H9 (cell line): ENCODE data around the gene TMIE. TPM values are rescaled to one million over a fixed set of nuclear protein-coding genes. Genes with fewer than 3 reads are reported as not detected.

Experiments used
- DNase-seq: peaks from one replicate; pipeline ENCODE4 v3.0.0-alpha.2; 2017
- H2AFZ ChIP-seq: one replicate; pipeline ENCODE4 v1.6.1; 2013; ENCODE audit warnings: mild to moderate bottlenecking, low read length, control low read depth, moderate library complexity
- H2AK5ac ChIP-seq: 2 replicates; pipeline ENCODE4 v1.6.1; 2013; ENCODE audit warnings: low read length, control low read depth, mixed read lengths; ENCODE audit not compliant: insufficient read length
- H2BK120ac ChIP-seq: one replicate; pipeline ENCODE4 v1.6.1; 2013; ENCODE audit warnings: low read depth, mild to moderate bottlenecking, low read length, control low read depth, inconsistent platforms; ENCODE audit not compliant: poor library complexity, severe bottlenecking
- H2BK12ac ChIP-seq: 2 replicates; pipeline ENCODE4 v1.6.1; 2013; ENCODE audit warnings: low read length, control low read depth, mixed read lengths, low read depth; ENCODE audit not compliant: insufficient read length
- H2BK15ac ChIP-seq: 2 replicates; pipeline ENCODE4 v1.6.1; 2013; ENCODE audit warnings: low read depth, low read length, control low read depth
- H2BK20ac ChIP-seq: one replicate; pipeline ENCODE4 v1.6.1; 2013; ENCODE audit warnings: low read depth, mild to moderate bottlenecking, low read length, control low read depth, inconsistent platforms; ENCODE audit not compliant: poor library complexity, severe bottlenecking
- H2BK5ac ChIP-seq: 2 replicates; pipeline ENCODE4 v1.6.1; 2013; ENCODE audit warnings: low read length, control low read depth, mixed read lengths; ENCODE audit not compliant: insufficient read length
- H3K14ac ChIP-seq: 2 replicates; pipeline ENCODE4 v1.6.1; 2013; ENCODE audit warnings: low read length, control low read depth; ENCODE audit not compliant: insufficient read depth
- H3K18ac ChIP-seq: 2 replicates; pipeline ENCODE4 v1.6.1; 2013; ENCODE audit warnings: low read depth, mild to moderate bottlenecking, mixed read lengths, low read length, control low read depth; ENCODE audit not compliant: insufficient read length
- H3K23ac ChIP-seq: 2 replicates; pipeline ENCODE4 v1.6.1; 2013; ENCODE audit warnings: low read length, control low read depth, mixed read lengths, low read depth; ENCODE audit not compliant: insufficient read length
- H3K23me2 ChIP-seq: 2 replicates; pipeline ENCODE4 v1.6.1; 2013; ENCODE audit warnings: low read depth, mild to moderate bottlenecking, mixed read lengths, low read length, control low read depth; ENCODE audit not compliant: insufficient read length, poor library complexity, severe bottlenecking
- H3K27ac ChIP-seq: 2 replicates; pipeline ENCODE4 v1.5.1; 2013; ENCODE audit warnings: low read length, control low read depth, mixed read lengths, low read depth; ENCODE audit not compliant: insufficient read length
- H3K27me3 ChIP-seq: 2 replicates; pipeline ENCODE4 v1.6.1; 2013; ENCODE audit warnings: low read length, control low read depth, inconsistent platforms; ENCODE audit not compliant: insufficient read depth
- H3K4ac ChIP-seq: 2 replicates; pipeline ENCODE4 v1.6.1; 2013; ENCODE audit warnings: low read depth, mild to moderate bottlenecking, control low read depth, inconsistent platforms, low read length, moderate library complexity
- H3K4me1 ChIP-seq: 2 replicates; pipeline ENCODE4 v1.6.1; 2013; ENCODE audit warnings: low read length, control low read depth, inconsistent platforms; ENCODE audit not compliant: insufficient read depth
- H3K4me2 ChIP-seq: 2 replicates; pipeline ENCODE4 v1.6.1; 2013; ENCODE audit warnings: low read length, control low read depth, mixed read lengths; ENCODE audit not compliant: insufficient read length, insufficient read depth
- H3K56ac ChIP-seq: 2 replicates; pipeline ENCODE4 v1.6.1; 2013; ENCODE audit warnings: low read depth, mild to moderate bottlenecking, mixed read lengths, low read length, control low read depth; ENCODE audit not compliant: insufficient read length
- H3K79me1 ChIP-seq: 2 replicates; pipeline ENCODE4 v1.6.1; 2013; ENCODE audit warnings: low read depth, mild to moderate bottlenecking, moderate library complexity, low read length, control low read depth, inconsistent platforms; ENCODE audit not compliant: insufficient read depth, poor library complexity, severe bottlenecking
- H3K79me2 ChIP-seq: 2 replicates; pipeline ENCODE4 v1.6.1; 2013; ENCODE audit warnings: low read length, control low read depth, inconsistent platforms; ENCODE audit not compliant: insufficient read depth
- H3K9ac ChIP-seq: 2 replicates; pipeline ENCODE4 v1.6.1; 2013; ENCODE audit warnings: low read length, control low read depth, mixed read lengths; ENCODE audit not compliant: insufficient read length; ENCODE audit errors: extremely low read depth
- H3K9me3 ChIP-seq: one replicate; pipeline ENCODE4 v1.6.1; 2013; ENCODE audit warnings: low read depth, low read length, inconsistent platforms; ENCODE audit not compliant: control insufficient read depth
- H3T11ph ChIP-seq: one replicate; pipeline ENCODE4 v1.6.1; 2013; ENCODE audit warnings: mild to moderate bottlenecking, low read length, control low read depth, inconsistent platforms
- H4K20me1 ChIP-seq: one replicate; pipeline ENCODE4 v1.6.1; 2013; ENCODE audit not compliant: control insufficient read depth, insufficient read length, insufficient read depth
- H4K5ac ChIP-seq: 2 replicates; pipeline ENCODE4 v1.6.1; 2013; ENCODE audit warnings: low read depth, mild to moderate bottlenecking, mixed read lengths, low read length, control low read depth; ENCODE audit not compliant: insufficient read length
- H4K8ac ChIP-seq: replicated peaks from 2 replicates; pipeline ENCODE4 v1.6.1; 2013; ENCODE audit warnings: low read length, control low read depth, mixed read lengths, low read depth; ENCODE audit not compliant: insufficient read length
- H4K91ac ChIP-seq: 2 replicates; pipeline ENCODE4 v1.6.1; 2013; ENCODE audit warnings: low read depth, mild to moderate bottlenecking, moderate library complexity, mixed read lengths, low read length, control low read depth; ENCODE audit not compliant: insufficient read length
- H3K27ac Mint-ChIP-seq, 3 experiments: 2 replicates in 2 of 3; 3 replicates in 1 of 3; pipeline ENCODE4 v1.8.0; 2020 to 2021; ENCODE audit warnings: mixed read lengths in 3 of 3, mild to moderate bottlenecking in 1 of 3, moderate library complexity in 1 of 3
- H3K27me3 Mint-ChIP-seq: 2 replicates; pipeline ENCODE4 v1.8.0; 2021; ENCODE audit warnings: low read depth, mild to moderate bottlenecking, moderate library complexity, mixed read lengths
- H3K36me3 Mint-ChIP-seq, 3 experiments: 2 replicates in 2 of 3; 3 replicates in 1 of 3; pipeline ENCODE4 v1.8.0; 2020 to 2021; ENCODE audit warnings: low read depth in 3 of 3, mixed read lengths in 3 of 3; ENCODE audit not compliant: insufficient read depth in 1 of 3
- H3K4me1 Mint-ChIP-seq, 2 experiments: 2 replicates each; pipeline ENCODE4 v1.8.0; 2020; ENCODE audit warnings: mixed read lengths in 2 of 2
- H3K4me3 Mint-ChIP-seq, 2 experiments: 2 replicates in 1 of 2; 3 replicates in 1 of 2; pipeline ENCODE4 v1.8.0; 2020 to 2021; ENCODE audit warnings: mild to moderate bottlenecking in 2 of 2, mixed read lengths in 2 of 2, moderate library complexity in 1 of 2
- H3K9me3 Mint-ChIP-seq, 2 experiments: 2 replicates in 1 of 2; 3 replicates in 1 of 2; pipeline ENCODE4 v1.8.0; 2020; ENCODE audit warnings: mild to moderate bottlenecking in 2 of 2, mixed read lengths in 2 of 2, moderate library complexity in 1 of 2
- CTCF ChIP-seq: fragments of 200-600 bp; sonication (generic); conservative IDR thresholded peaks from 3 replicates; pipeline ENCODE4 v1.8.0; 2021; ENCODE audit warnings: antibody characterized with exemption, mild to moderate bottlenecking
- whole genome bisulfite sequencing: extraction: QIAGEN DNeasy Blood & Tissue Kit; methylation state at CpG from one replicate; pipeline ENCODE4 v1.1.7; 2013; ENCODE audit warnings: missing lambda C conversion rate, low lambda C conversion rate, mixed read lengths; ENCODE audit not compliant: insufficient read length; ENCODE audit errors: extremely low coverage; 5-methylcytosine and 5-hydroxymethylcytosine counted together
- total RNA-seq: library from RNA; stranded (reverse); gene quantifications from 2 replicates; pipeline ENCODE4 v1.2.1, GENCODE V29; 2021

The TMIE gene
- total RNA-seq, 1 experiment from 2014 or later: 0.63 TPM

- H3K27me3 Mint-ChIP-seq: peaks cover 31% of the 10 kb centered on the region
- WGBS: no CpG with 5 or more reads among the region's 5 CpGs
Observed at GRCh38 chr3:46690798-46691197, 10.4 kb upstream of the TMIE start.

More at GRCh38 chr3:46690798-46691197, 10.4 kb upstream of the TMIE start:
- Mint-ChIP-seq H3K36me3 (no peaks in the 10 kb centered on the region; a peak in 1 of 7 replicates), H3K9me3 (no peaks in the 10 kb centered on the region), H3K4me1 (peaks cover 14 to 15% of the 10 kb centered on the region in 2 experiments), H3K4me3 (no peak overlapping the region), H3K27ac (no peak overlapping the region)
- Histone ChIP-seq H3K18ac (no peak overlapping the region), H3K14ac (no peak overlapping the region), H3K23ac (no peak overlapping the region), H2BK20ac (no peak overlapping the region), H3K79me2 (no peaks in the 10 kb centered on the region), H3K27ac (no peak overlapping the region), H4K5ac (no peak overlapping the region), H4K8ac (no peak overlapping the region), H3K4me2 (no peak overlapping the region), H3K56ac (no peak overlapping the region), H3K4ac (no peak overlapping the region), H4K20me1 (no peaks in the 10 kb centered on the region), H3K4me1 (no peaks in the 10 kb centered on the region; the same call in 1 of the 2 replicates), H2BK15ac (no peak overlapping the region), H4K91ac (no peak overlapping the region), H2BK120ac (no peak overlapping the region), H3K79me1 (no peaks in the 10 kb centered on the region), H3K9me3 (no peaks in the 10 kb centered on the region), H3K27me3 (peaks cover 4% of the 10 kb centered on the region; the same call in 1 of the 2 replicates), H2BK5ac (no peak overlapping the region), H2AFZ (no peak overlapping the region), H3K9ac (no peak overlapping the region), H2AK5ac (no peak overlapping the region), H3T11ph (no peak overlapping the region), H3K23me2 (peaks cover 8% of the 10 kb centered on the region), H2BK12ac (no peak overlapping the region)
- DNase-seq: no peak
- no peak for TF ChIP-seq CTCF
